OCI-LY1 (cell line): ENCODE measurements around the gene TMC7.

ENCODE experiments used
- CTCF ChIP-seq: fragments of 200-600 bp; sonication (generic), shearing (Covaris generic); IDR thresholded peaks from 2 replicates; pipeline ENCODE4 v1.5.1; 2017; ENCODE audit warnings: mild to moderate bottlenecking, antibody characterized with exemption, low read length, moderate library complexity, mixed read lengths
- EZH2 ChIP-seq: fragments of 200-600 bp; sonication (generic), shearing (Covaris generic); IDR thresholded peaks from 2 replicates; pipeline ENCODE4 v1.8.0; 2017; ENCODE audit warnings: borderline replicate concordance, mixed run types, mild to moderate bottlenecking, antibody characterized with exemption, low read length, moderate library complexity, mixed read lengths

DNA sequence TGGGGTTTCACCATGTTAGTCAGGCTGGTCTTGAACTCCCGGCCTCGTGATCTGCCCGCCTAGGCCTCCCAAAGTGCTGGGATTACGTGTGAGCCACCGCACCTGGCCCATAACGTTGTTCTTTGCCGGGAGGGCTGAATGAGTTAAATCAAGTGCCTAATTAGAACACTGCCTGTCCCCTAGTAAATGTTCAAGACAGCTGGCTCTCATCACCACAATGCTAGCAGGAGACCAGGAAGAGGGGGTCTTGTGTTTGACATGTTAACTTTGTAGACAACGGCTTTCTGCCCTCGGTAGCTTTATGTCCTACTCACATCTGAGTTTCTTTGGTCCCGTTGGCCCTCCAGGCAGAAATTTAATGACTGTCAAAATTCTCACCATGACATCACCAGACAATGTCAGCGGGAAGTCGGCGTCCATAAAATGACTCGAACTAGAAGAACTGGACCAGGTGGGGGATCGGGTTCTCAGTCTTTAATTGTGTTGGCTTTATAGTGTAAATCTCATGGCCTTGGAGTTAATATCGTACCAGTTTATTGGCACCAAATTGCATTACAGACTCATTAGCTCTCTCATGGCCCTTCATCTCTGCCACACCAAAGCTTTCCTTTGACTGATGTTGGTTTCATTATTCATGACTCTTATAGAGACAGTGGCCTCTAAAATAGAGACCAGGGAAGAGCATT is 118.6 kb downstream of the TMC7 start:
- TF ChIP-seq CTCF (no peak), EZH2 (no peak)
